ENCODE results near the gene SEPTIN6.

- TF ChIP-seq CTCF (conservative IDR thresholded peaks at IDR 0.05 in 1 of 2, IDR thresholded peaks at IDR 0.05 in 1 of 2; ENCODE audit: low read depth in 1 of 2, low read length in 2 of 2) (no peak), EZH2 (IDR thresholded peaks at IDR 0.05; ENCODE audit: low read length, missing control alignments) (no peak)
Observed at GRCh38 chrX:119643696-119644095, 49.3 kb downstream of the SEPTIN6 start.
